ENCODE measurements around the gene GUCY1A2.

DNA sequence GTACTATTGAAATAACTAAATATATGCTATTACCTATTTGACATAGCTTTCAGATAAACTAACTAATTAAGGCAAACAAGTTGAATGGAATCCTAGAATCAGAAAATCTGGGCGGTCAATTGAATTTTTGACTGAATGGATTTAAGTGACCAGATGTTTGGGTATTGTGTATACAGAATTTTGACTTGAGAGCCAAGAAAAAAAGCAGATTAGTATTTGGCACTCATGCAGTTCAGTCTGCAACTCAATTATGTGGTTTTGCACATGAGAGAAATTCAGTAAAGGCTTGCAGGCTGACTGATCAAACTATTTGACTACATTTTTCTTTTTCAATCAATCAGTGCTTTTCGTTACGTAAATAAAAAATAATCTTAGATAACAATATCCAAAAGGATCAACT lies 254.8 kb downstream of the GUCY1A2 start:
- TF ChIP-seq, protein P1, sequence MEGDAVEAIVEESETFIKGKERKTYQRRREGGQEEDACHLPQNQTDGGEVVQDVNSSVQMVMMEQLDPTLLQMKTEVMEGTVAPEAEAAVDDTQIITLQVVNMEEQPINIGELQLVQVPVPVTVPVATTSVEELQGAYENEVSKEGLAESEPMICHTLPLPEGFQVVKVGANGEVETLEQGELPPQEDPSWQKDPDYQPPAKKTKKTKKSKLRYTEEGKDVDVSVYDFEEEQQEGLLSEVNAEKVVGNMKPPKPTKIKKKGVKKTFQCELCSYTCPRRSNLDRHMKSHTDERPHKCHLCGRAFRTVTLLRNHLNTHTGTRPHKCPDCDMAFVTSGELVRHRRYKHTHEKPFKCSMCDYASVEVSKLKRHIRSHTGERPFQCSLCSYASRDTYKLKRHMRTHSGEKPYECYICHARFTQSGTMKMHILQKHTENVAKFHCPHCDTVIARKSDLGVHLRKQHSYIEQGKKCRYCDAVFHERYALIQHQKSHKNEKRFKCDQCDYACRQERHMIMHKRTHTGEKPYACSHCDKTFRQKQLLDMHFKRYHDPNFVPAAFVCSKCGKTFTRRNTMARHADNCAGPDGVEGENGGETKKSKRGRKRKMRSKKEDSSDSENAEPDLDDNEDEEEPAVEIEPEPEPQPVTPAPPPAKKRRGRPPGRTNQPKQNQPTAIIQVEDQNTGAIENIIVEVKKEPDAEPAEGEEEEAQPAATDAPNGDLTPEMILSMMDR (IDR thresholded peaks at IDR 0.05), result no peak
- TF ChIP-seq EZH2 (IDR thresholded peaks at IDR 0.05; ENCODE audit: borderline replicate concordance, insufficient read depth, low read depth, low read length, poor library complexity, severe bottlenecking), result no peak

Measured in B cell (primary cell).